Hepatocyte (in vitro differentiated cells): Measurements from ENCODE around the gene ERBB2. TPM values are rescaled to one million over a fixed set of nuclear protein-coding genes. Genes with fewer than 3 reads are reported as not detected.
A peak's percentile ranks its signal among the peaks of the same experiment; 100 is the strongest.

Experiments used
- DNase-seq: peaks from one replicate; pipeline ENCODE4 v3.0.0-alpha.2; 2016; ENCODE audit warnings: low spot score
- H2AFZ ChIP-seq: fragments of 200-600 bp; sonication (generic); 2 replicates; pipeline ENCODE4 v1.6.0; 2016; ENCODE audit warnings: antibody characterized with exemption, mild to moderate bottlenecking
- H3K27ac ChIP-seq: fragments of 200-600 bp; sonication (generic); 2 replicates; pipeline ENCODE4 v1.5.1; 2016; ENCODE audit warnings: mild to moderate bottlenecking
- H3K27me3 ChIP-seq: fragments of 200-600 bp; sonication (generic); 2 replicates; pipeline ENCODE4 v1.6.1; 2016
- H3K36me3 ChIP-seq: fragments of 200-600 bp; sonication (generic); replicated peaks from 2 replicates; pipeline ENCODE4 v1.5.1; 2016; ENCODE audit warnings: low read depth; ENCODE audit not compliant: insufficient read depth
- H3K4me1 ChIP-seq: fragments of 200-600 bp; sonication (generic); 2 replicates; pipeline ENCODE4 v1.5.1; 2016; ENCODE audit warnings: mild to moderate bottlenecking, moderate library complexity; ENCODE audit not compliant: insufficient read depth
- H3K4me2 ChIP-seq: fragments of 200-600 bp; sonication (generic); 2 replicates; pipeline ENCODE4 v1.6.0; 2016
- H3K4me3 ChIP-seq: fragments of 200-600 bp; sonication (generic); 2 replicates; pipeline ENCODE4 v1.5.1; 2016; ENCODE audit warnings: mild to moderate bottlenecking
- H3K79me2 ChIP-seq: fragments of 200-600 bp; sonication (generic); 2 replicates; pipeline ENCODE4 v1.6.0; 2017; ENCODE audit warnings: mild to moderate bottlenecking
- H3K9me2 ChIP-seq: fragments of 200-600 bp; sonication (generic); replicated peaks from 2 replicates; pipeline ENCODE4 v1.6.0; 2017; ENCODE audit warnings: mild to moderate bottlenecking; ENCODE audit not compliant: insufficient read depth
- H3K9me3 ChIP-seq: fragments of 200-600 bp; sonication (generic); 2 replicates; pipeline ENCODE4 v1.5.1; 2016; ENCODE audit warnings: low read depth, mild to moderate bottlenecking
- H4K20me1 ChIP-seq: fragments of 200-600 bp; sonication (generic); 2 replicates; pipeline ENCODE4 v1.6.0; 2016; ENCODE audit warnings: mild to moderate bottlenecking; ENCODE audit not compliant: insufficient read depth, poor library complexity, severe bottlenecking
- EZH2 ChIP-seq: fragments of 200-600 bp; sonication (generic); IDR thresholded peaks from 2 replicates; pipeline ENCODE4 v1.6.1; 2016; ENCODE audit warnings: antibody characterized with exemption, mild to moderate bottlenecking, borderline replicate concordance
- EZH2phosphoT487 ChIP-seq: fragments of 200-600 bp; sonication (generic); IDR thresholded peaks from one replicate; pipeline ENCODE4 v1.6.1; 2018; ENCODE audit warnings: antibody characterized with exemption, mild to moderate bottlenecking, low read depth, moderate library complexity; ENCODE audit not compliant: unreplicated experiment, severe bottlenecking
- WGBS: methylation state at CpG from one replicate; pipeline ENCODE4 v1.1.6; 2016; ENCODE audit warnings: low lambda C conversion rate; ENCODE audit errors: missing lambda C conversion rate; 5-methylcytosine and 5-hydroxymethylcytosine counted together
- polyA plus RNA-seq: library from polyadenylated mRNA; unstranded; fragments of >200 nt; fragmentation: Nextera tagmentation; extraction: Ambion mirVana; gene quantifications from 2 replicates; pipeline ENCODE4 v1.2.1, GENCODE V29; 2016
- total RNA-seq: library from RNA; depleted of rRNA; stranded (reverse); fragments of >200 nt; gene quantifications from 2 replicates; pipeline ENCODE4 v1.2.3, GENCODE V29; 2014
- TF ChIP-seq, protein P1 (sequence below): fragments of 200-600 bp; sonication (generic); IDR thresholded peaks from 2 replicates; pipeline ENCODE4 v1.5.1; 2016; ENCODE audit warnings: antibody characterized with exemption, mild to moderate bottlenecking; ENCODE audit not compliant: poor library complexity

The ERBB2 gene
- total and polyA plus RNA-seq, 2 experiments from 2014 or later: 76.4 to 93.1 TPM

DNA sequence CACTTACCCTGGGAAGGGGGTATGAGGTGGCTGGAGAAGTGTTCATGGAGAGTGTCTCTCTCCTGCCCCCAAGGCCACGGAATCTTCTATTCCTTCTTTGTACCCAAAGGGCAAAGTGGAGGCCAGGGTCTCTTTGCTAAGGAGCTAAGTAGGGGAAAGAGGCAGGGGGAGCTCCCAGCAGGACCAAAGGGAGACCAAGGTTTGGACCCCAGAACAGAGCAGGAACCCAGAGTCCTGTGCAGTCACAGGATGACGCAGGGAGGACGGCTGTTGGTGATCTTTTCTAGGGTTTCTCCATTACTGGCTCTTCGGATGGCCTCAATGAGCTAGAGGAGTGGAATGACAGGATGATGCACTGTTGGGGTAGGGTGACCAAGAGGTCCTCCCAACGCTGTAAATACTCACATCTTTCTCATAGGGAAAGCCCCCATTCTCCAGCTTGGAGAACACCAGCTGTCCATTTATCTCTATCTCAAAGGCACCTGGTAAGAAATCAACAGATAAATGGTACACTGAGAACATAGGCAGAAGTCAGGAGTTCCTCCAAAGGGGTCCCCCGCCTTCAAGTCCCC, 29.5 kb downstream of the ERBB2 start:
- Histone ChIP-seq H3K4me2 (peak overlapping the region; percentile 97), H3K79me2 (peaks cover 6% of the 10 kb centered on the region), H3K36me3 (no peaks in the 10 kb centered on the region), H3K9me2 (no peaks in the 10 kb centered on the region), H3K4me1 (peaks cover 9% of the 10 kb centered on the region), H2AFZ (no peak overlapping the region), H4K20me1 (no peaks in the 10 kb centered on the region), H3K4me3 (peak overlapping the region; percentile 77), H3K27me3 (no peaks in the 10 kb centered on the region), H3K9me3 (no peaks in the 10 kb centered on the region), H3K27ac (peak overlapping the region; percentile 91)
- TF ChIP-seq EZH2phosphoT487: no peak
- no peak for TF ChIP-seq EZH2
- TF ChIP-seq, protein P1, sequence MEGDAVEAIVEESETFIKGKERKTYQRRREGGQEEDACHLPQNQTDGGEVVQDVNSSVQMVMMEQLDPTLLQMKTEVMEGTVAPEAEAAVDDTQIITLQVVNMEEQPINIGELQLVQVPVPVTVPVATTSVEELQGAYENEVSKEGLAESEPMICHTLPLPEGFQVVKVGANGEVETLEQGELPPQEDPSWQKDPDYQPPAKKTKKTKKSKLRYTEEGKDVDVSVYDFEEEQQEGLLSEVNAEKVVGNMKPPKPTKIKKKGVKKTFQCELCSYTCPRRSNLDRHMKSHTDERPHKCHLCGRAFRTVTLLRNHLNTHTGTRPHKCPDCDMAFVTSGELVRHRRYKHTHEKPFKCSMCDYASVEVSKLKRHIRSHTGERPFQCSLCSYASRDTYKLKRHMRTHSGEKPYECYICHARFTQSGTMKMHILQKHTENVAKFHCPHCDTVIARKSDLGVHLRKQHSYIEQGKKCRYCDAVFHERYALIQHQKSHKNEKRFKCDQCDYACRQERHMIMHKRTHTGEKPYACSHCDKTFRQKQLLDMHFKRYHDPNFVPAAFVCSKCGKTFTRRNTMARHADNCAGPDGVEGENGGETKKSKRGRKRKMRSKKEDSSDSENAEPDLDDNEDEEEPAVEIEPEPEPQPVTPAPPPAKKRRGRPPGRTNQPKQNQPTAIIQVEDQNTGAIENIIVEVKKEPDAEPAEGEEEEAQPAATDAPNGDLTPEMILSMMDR: no peak
- DNase-seq: no peak
- 82% methylated on average over 6 of the region's 6 CpGs for WGBS

DNA sequence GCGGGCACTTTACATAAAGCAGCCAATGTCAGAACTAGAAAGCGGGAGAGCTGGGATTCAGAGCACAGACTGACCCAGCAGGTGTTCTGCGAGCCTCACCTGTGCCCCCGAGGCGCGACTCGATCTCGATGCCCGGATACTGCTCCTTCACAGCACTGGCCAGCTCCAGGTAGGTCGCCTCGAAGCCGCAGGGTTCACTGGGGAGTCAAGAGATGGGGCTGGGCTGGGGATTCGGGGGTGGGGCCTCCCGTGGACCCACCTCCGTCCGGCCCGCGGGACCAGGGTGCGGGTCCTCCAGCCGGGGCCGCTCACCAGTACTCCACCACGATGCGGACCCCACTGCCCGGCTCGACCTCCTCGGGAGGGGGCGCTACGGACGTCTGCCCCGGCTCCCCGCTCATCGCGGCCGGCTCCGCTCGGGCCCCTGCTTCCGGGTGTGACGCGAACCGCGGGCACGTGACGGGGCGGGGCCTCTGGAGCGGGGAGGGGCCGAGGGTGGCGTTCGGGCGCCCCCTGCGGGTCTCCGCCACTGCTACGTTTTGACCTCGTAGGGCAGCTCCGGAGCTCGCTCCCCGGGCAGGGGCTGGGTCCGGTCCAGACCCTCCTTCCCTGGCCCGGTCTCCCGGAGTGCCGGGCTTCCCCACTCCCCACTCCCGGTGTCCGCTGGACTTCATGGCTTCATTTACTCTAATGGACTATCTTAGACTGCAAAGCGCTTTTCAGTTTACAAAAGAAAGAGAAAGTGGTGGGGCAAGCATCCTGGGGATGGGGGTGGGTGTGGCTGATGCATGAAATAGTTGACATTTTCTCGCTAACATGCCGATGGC, 30.4 kb downstream of the ERBB2 start, which contains the start of gene MIEN1:
TSS of gene MIEN1 (minus strand) at position 438 of the 827 bp plus-strand sequence. CDS start at position 401, 37 bp downstream.
- 2% methylated on average over 51 of the region's 65 CpGs for WGBS
- peak within 1 kb of the TSS; percentile 74 for H2AFZ ChIP-seq
- H3K4me2 ChIP-seq: peak within 1 kb of the TSS; percentile 97
- no peaks in the 10 kb centered on the region for H4K20me1 ChIP-seq
- H3K9me2 ChIP-seq: no peaks in the 10 kb centered on the region
- no peaks in the 10 kb centered on the region for H3K36me3 ChIP-seq
- H3K4me3 ChIP-seq: peak within 1 kb of the TSS; percentile 77
- H3K9me3 ChIP-seq: no peaks in the 10 kb centered on the region
- no peaks in the 10 kb centered on the region for H3K27me3 ChIP-seq
- peaks cover 9% of the 10 kb centered on the region for H3K4me1 ChIP-seq
- TF ChIP-seq, protein P1: peak; percentile 97
- TF ChIP-seq EZH2phosphoT487: no peak
- H3K27ac ChIP-seq: peak within 1 kb of the TSS; percentile 91
- H3K79me2 ChIP-seq: peaks cover 6% of the 10 kb centered on the region
- peak; percentile 96 for DNase-seq

DNA sequence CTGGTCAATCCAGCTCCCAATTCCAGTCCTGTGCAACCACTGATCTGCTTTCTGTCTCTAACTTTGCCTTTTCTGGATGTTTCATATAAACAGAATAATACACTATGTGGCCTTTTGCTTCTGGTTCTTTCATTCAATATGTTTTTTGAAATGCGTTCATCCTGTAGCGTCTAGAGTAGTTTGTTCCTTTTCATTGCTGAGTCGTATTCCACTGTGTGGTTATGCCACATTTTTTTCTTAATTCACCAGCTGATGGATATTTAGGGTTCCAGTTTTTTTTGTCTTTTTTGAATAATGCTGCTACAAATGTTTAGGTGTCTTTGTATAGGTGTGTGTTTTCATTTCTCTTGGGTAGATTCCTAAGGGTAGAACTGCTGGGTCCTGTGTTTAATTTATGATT, 32.7 kb downstream of the ERBB2 start:
- Histone ChIP-seq H3K27me3 (no peaks in the 10 kb centered on the region), H3K27ac (no peak overlapping the region), H3K4me1 (peaks cover 28% of the 10 kb centered on the region), H3K36me3 (no peaks in the 10 kb centered on the region), H2AFZ (no peak overlapping the region), H3K79me2 (peaks cover 6% of the 10 kb centered on the region), H4K20me1 (no peaks in the 10 kb centered on the region), H3K4me2 (no peak overlapping the region), H3K9me3 (no peaks in the 10 kb centered on the region), H3K4me3 (no peak overlapping the region), H3K9me2 (no peaks in the 10 kb centered on the region)
- no peak for DNase-seq
- 96% methylated on average over 3 of the region's 3 CpGs for WGBS
- TF ChIP-seq EZH2 (no peak), EZH2phosphoT487 (no peak)
- TF ChIP-seq, protein P1: no peak
